Measurements from ENCODE around the gene HK1. TPM values are rescaled to one million over a fixed set of nuclear protein-coding genes. Genes with fewer than 3 reads are reported as not detected.

Gene HK1
- total and polyA plus RNA-seq, 9 donors: 19.7 to 40.8 (median 30.6) TPM

DNA sequence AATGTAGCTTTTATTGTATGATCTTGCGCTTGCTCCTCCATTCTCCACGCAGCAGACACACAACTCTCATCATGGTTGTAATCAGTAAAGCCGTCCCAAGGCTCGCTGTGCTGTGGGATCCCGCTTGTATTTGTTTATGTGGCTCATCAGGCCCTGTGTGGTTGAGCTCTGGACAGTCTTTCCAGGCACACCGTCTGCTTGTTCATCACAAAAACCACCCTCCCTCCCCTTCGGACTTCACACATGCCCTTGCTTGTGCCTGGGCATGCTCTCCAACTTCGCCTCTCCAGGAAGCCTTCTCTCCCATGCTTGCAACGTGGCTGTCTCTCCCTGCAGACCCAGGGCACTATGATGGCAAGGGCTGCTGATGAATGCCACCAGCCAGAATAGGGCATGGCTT is 62.4 kb downstream of the HK1 start:
- peaks cover 38% of the 10 kb centered on the region for H3K4me1 ChIP-seq (ENCODE audit: control insufficient read depth, insufficient read depth, low read length)
- no peaks in the 10 kb centered on the region for H3K9me3 ChIP-seq (replicated peaks; ENCODE audit: control insufficient read depth, low read depth, low read length)
- no peak overlapping the region for H3K4me3 ChIP-seq (ENCODE audit: low read length)
- H3K27ac ChIP-seq (ENCODE audit: low read length): no peak overlapping the region
- DNase-seq: no peak
- WGBS (ENCODE audit: insufficient coverage): 81% methylated on average over 7 of the region's 9 CpGs
- H3K36me3 ChIP-seq (ENCODE audit: control insufficient read depth, insufficient read depth, low read length): peaks cover 14% of the 10 kb centered on the region
- no peaks in the 10 kb centered on the region for H3K27me3 ChIP-seq (ENCODE audit: control insufficient read depth, insufficient read depth, low read length)

DNA sequence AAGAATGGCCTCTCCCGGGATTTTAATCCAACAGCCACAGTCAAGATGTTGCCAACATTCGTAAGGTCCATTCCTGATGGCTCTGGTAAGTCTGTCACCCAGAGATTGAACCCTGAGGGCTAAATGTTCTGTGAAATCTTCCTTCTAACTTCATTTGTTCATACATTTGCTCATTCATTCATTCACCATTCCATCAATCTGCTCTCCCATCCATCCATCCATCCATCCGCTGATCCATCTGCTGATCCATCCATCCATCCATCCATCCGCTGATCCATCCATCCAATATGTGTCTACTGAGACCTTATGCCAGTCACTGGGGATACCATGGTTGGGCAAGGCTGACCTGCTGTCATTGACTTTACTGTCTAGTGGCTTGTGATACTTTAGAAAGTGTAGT is 65.6 kb downstream of the HK1 start:
- DNase-seq: no peak
- Histone ChIP-seq H3K27ac (ENCODE audit: low read length) (no peak overlapping the region), H3K36me3 (ENCODE audit: control insufficient read depth, insufficient read depth, low read length) (peaks cover 16% of the 10 kb centered on the region), H3K9me3 (replicated peaks; ENCODE audit: control insufficient read depth, low read depth, low read length) (no peaks in the 10 kb centered on the region), H3K27me3 (ENCODE audit: control insufficient read depth, insufficient read depth, low read length) (no peaks in the 10 kb centered on the region), H3K4me1 (ENCODE audit: control insufficient read depth, insufficient read depth, low read length) (peaks cover 26% of the 10 kb centered on the region), H3K4me3 (ENCODE audit: low read length) (no peak overlapping the region)
- 95% methylated on average over 4 of the region's 4 CpGs for WGBS (ENCODE audit: insufficient coverage)

GRCh38 chr10:69344591-69345252 is 66.4 kb downstream of the HK1 start:
- 38% methylated on average over 6 of the region's 13 CpGs for WGBS (ENCODE audit: insufficient coverage)
- Histone ChIP-seq H3K27ac (ENCODE audit: low read length) (no peak overlapping the region), H3K4me3 (ENCODE audit: low read length) (no peak overlapping the region), H3K36me3 (ENCODE audit: control insufficient read depth, insufficient read depth, low read length) (peaks cover 20% of the 10 kb centered on the region), H3K4me1 (ENCODE audit: control insufficient read depth, insufficient read depth, low read length) (peaks cover 20% of the 10 kb centered on the region), H3K9me3 (replicated peaks; ENCODE audit: control insufficient read depth, low read depth, low read length) (no peaks in the 10 kb centered on the region), H3K27me3 (ENCODE audit: control insufficient read depth, insufficient read depth, low read length) (no peaks in the 10 kb centered on the region)
- DNase-seq: no peak

DNA sequence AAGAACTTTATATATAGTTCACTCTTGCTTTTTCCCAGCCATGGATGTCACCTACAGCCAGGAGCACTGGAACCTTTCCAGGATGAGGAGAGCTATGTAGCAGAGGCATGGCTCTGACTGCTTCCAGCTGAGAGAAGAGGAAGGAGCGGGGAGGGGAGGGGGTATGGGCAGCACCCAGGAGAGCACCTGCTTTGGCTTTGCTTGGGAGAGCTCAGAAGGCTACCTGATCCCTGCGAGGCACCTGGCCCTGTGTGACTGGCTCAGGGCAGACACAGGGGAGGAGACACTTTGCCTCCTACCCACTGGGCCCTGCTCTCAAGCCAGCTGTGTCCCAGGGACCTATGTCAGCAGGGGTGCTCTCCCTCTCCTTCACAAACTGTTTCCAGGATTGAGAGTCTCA is 67.1 kb downstream of the HK1 start:
- Histone ChIP-seq H3K4me3 (ENCODE audit: low read length) (no peak overlapping the region), H3K27me3 (ENCODE audit: control insufficient read depth, insufficient read depth, low read length) (no peaks in the 10 kb centered on the region), H3K4me1 (ENCODE audit: control insufficient read depth, insufficient read depth, low read length) (peaks cover 20% of the 10 kb centered on the region), H3K9me3 (replicated peaks; ENCODE audit: control insufficient read depth, low read depth, low read length) (no peaks in the 10 kb centered on the region), H3K27ac (ENCODE audit: low read length) (no peak overlapping the region), H3K36me3 (ENCODE audit: control insufficient read depth, insufficient read depth, low read length) (peaks cover 22% of the 10 kb centered on the region)
- DNase-seq: no peak
- no CpG with 5 or more reads among the region's 2 CpGs for WGBS (ENCODE audit: insufficient coverage)

DNA sequence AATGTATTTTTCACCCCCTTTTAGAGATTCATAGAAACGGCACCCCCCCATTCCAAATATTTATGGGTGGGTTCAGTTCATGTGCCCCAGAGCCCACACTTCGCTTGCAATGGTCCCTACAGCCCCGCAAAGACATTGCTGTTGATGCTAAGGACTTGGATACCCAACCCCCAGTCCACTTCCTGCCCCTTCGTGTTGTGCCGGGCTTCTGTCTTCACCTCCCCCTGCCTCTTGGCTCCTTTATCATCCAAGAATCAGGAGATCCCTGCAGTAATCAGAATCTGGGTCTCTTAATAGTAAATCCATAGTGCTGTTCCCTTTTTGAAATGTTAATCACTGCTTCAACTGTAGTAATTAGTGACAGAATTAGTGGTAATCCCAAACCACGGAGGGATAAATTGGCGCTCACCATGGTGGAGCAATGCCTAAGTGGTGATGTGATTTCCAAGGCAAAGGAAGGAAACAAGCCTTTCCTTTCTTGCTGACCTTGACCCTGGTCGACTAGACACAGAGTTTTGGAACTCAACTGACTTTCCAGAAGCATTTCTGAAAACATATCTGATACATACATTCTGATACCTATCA is 67.7 kb downstream of the HK1 start:
- DNase-seq: no peak
- Histone ChIP-seq H3K27me3 (ENCODE audit: control insufficient read depth, insufficient read depth, low read length) (no peaks in the 10 kb centered on the region), H3K27ac (ENCODE audit: low read length) (no peak overlapping the region), H3K4me3 (ENCODE audit: low read length) (no peak overlapping the region), H3K36me3 (ENCODE audit: control insufficient read depth, insufficient read depth, low read length) (peaks cover 22% of the 10 kb centered on the region), H3K4me1 (ENCODE audit: control insufficient read depth, insufficient read depth, low read length) (peaks cover 20% of the 10 kb centered on the region), H3K9me3 (replicated peaks; ENCODE audit: control insufficient read depth, low read depth, low read length) (no peaks in the 10 kb centered on the region)
- 36% methylated on average over 6 of the region's 8 CpGs for WGBS (ENCODE audit: insufficient coverage)

DNA sequence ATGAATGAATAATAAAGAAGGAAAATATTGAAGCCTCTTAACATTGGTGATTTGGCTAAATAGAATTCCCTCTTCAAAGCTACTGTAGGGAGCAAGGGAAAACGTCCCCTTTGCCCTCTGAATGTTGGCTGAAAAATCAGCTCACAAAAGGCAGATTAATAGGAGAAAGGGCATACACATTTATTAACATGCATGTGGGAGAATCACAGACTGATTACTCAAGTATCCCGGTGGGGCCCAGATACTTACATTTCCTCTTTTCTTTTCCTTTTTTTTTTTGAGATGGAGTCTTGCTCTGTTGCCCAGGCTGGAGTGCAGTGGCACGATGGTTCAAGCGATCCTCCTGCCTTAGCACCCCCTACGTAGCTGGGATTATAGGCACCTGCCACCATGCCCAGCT is 68.5 kb downstream of the HK1 start:
- WGBS (ENCODE audit: insufficient coverage): 80% methylated on average over 1 of the region's 5 CpGs
- Histone ChIP-seq H3K27ac (ENCODE audit: low read length) (no peak overlapping the region), H3K27me3 (ENCODE audit: control insufficient read depth, insufficient read depth, low read length) (no peaks in the 10 kb centered on the region), H3K36me3 (ENCODE audit: control insufficient read depth, insufficient read depth, low read length) (peaks cover 22% of the 10 kb centered on the region), H3K4me1 (ENCODE audit: control insufficient read depth, insufficient read depth, low read length) (peaks cover 20% of the 10 kb centered on the region), H3K4me3 (ENCODE audit: low read length) (no peak overlapping the region), H3K9me3 (replicated peaks; ENCODE audit: control insufficient read depth, low read depth, low read length) (no peaks in the 10 kb centered on the region)
- no peak for DNase-seq

- Histone ChIP-seq H3K27ac (ENCODE audit: low read length) (peak overlapping the region; percentile 42), H3K36me3 (ENCODE audit: control insufficient read depth, insufficient read depth, low read length) (peaks cover 18% of the 10 kb centered on the region), H3K9me3 (replicated peaks; ENCODE audit: control insufficient read depth, low read depth, low read length) (no peaks in the 10 kb centered on the region), H3K27me3 (ENCODE audit: control insufficient read depth, insufficient read depth, low read length) (no peaks in the 10 kb centered on the region), H3K4me1 (ENCODE audit: control insufficient read depth, insufficient read depth, low read length) (peaks cover 20% of the 10 kb centered on the region), H3K4me3 (ENCODE audit: low read length) (no peak overlapping the region)
- WGBS (ENCODE audit: insufficient coverage): 44% methylated on average over 5 of the region's 10 CpGs
- DNase-seq: peak; percentile 79
These were observed 70.7 kb downstream of the HK1 start for GRCh38 chr10:69348816-69349541.

- peaks cover 14% of the 10 kb centered on the region for H3K36me3 ChIP-seq (ENCODE audit: control insufficient read depth, insufficient read depth, low read length)
- no peak overlapping the region for H3K4me3 ChIP-seq (ENCODE audit: low read length)
- H3K9me3 ChIP-seq (replicated peaks; ENCODE audit: control insufficient read depth, low read depth, low read length): no peaks in the 10 kb centered on the region
- no peak overlapping the region for H3K27ac ChIP-seq (ENCODE audit: low read length)
- WGBS (ENCODE audit: insufficient coverage): 75% methylated on average over 2 of the region's 3 CpGs
- H3K4me1 ChIP-seq (ENCODE audit: control insufficient read depth, insufficient read depth, low read length): peaks cover 18% of the 10 kb centered on the region
- no peaks in the 10 kb centered on the region for H3K27me3 ChIP-seq (ENCODE audit: control insufficient read depth, insufficient read depth, low read length)
- no peak for DNase-seq
These were observed 71.2 kb downstream of the HK1 start for GRCh38 chr10:69349542-69349888.

DNA sequence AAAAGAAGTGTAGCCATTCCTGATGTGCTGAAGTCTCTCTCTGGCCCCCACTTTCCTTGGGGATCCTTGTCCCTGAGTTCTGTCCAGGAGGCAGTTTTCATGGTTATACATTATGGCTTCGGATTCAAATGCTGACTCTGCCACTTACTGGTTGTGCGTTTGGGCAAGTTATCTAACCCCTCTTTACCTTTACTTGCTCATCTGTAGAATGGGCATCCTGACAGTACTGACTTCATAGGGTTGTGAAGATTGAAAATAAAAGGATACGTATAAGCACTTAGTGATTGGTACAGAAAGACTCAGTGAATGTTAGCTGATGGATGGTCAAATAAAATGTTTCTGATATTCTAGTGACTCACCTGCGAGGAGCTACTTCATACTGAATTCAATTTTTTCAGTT is 73.3 kb downstream of the HK1 start:
- H3K4me3 ChIP-seq (ENCODE audit: low read length): no peak overlapping the region
- no peak for DNase-seq
- no peak overlapping the region for H3K27ac ChIP-seq (ENCODE audit: low read length)
- H3K4me1 ChIP-seq (ENCODE audit: control insufficient read depth, insufficient read depth, low read length): peaks cover 2% of the 10 kb centered on the region
- no peaks in the 10 kb centered on the region for H3K27me3 ChIP-seq (ENCODE audit: control insufficient read depth, insufficient read depth, low read length)
- no peaks in the 10 kb centered on the region for H3K9me3 ChIP-seq (replicated peaks; ENCODE audit: control insufficient read depth, low read depth, low read length)
- WGBS (ENCODE audit: insufficient coverage): 100% methylated on average over 1 of the region's 4 CpGs
- peaks cover 6% of the 10 kb centered on the region for H3K36me3 ChIP-seq (ENCODE audit: control insufficient read depth, insufficient read depth, low read length)

DNA sequence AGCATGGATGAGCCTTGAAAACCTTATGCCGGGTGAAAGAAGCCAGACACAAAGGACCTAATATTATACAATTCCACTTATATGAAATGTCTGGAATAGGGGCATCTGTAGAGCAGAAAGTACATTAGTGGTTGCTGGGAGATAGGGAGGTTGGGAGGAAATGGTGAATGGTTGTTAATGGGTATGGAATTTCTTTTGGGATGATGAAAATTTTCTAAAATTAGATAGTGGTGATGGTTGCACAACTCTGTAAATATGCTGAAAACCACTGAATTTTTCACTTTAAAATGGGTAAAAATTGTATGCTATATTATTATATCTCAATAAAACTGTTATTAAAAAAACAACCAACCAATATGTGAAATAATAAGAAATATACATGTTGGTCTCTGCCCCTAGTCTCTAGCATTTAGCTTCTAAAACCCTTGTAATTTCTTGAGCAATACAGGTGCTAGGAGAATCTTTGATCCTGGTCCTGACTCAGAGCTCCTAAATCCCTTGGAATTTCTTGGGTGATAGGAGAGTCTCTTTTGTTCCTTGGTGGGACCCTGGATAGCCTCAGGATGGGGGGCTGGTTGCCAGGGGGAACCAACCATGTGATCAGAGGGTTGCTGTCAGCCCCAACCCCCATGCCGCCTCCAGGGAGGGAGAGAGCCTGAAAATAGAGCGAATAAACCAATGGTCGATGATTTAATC is 74.4 kb downstream of the HK1 start:
- Histone ChIP-seq H3K27me3 (ENCODE audit: control insufficient read depth, insufficient read depth, low read length) (no peaks in the 10 kb centered on the region), H3K9me3 (replicated peaks; ENCODE audit: control insufficient read depth, low read depth, low read length) (no peaks in the 10 kb centered on the region), H3K27ac (ENCODE audit: low read length) (no peak overlapping the region), H3K4me1 (ENCODE audit: control insufficient read depth, insufficient read depth, low read length) (peaks cover 2% of the 10 kb centered on the region), H3K36me3 (ENCODE audit: control insufficient read depth, insufficient read depth, low read length) (peaks cover 6% of the 10 kb centered on the region), H3K4me3 (ENCODE audit: low read length) (no peak overlapping the region)
- DNase-seq: no peak
- no CpG with 5 or more reads among the region's 4 CpGs for WGBS (ENCODE audit: insufficient coverage)
